Measurements from ENCODE around the gene FN3KRP.

The FN3KRP gene

GRCh38 chr17:82687375-82687861 lies 29.1 kb upstream of the FN3KRP start:
- no peak for DNase-seq (ENCODE audit: low spot score)
- in situ Hi-C loops (cut with MboI; ENCODE audit: low pct_unique_long_range_greater_than_20kb, low sequenced_read_pairs, unreplicated experiment): no loop called here
- no peak for TF ChIP-seq CTCF (IDR thresholded peaks at IDR 0.05; ENCODE audit: extremely low read depth, insufficient read depth, missing control alignments)

- no peak for DNase-seq (ENCODE audit: low spot score)
- in situ Hi-C loops (cut with MboI; ENCODE audit: low pct_unique_long_range_greater_than_20kb, low sequenced_read_pairs, unreplicated experiment): no loop called here
- no peak for TF ChIP-seq CTCF (IDR thresholded peaks at IDR 0.05; ENCODE audit: extremely low read depth, insufficient read depth, missing control alignments)
These were observed 28.6 kb upstream of the FN3KRP start for GRCh38 chr17:82687871-82688270.

GRCh38 chr17:82689077-82689476 lies 27.4 kb upstream of the FN3KRP start:
- in situ Hi-C loops (cut with MboI; ENCODE audit: low pct_unique_long_range_greater_than_20kb, low sequenced_read_pairs, unreplicated experiment): no loop called here
- no peak for DNase-seq (ENCODE audit: low spot score)
- no peak for TF ChIP-seq CTCF (IDR thresholded peaks at IDR 0.05; ENCODE audit: extremely low read depth, insufficient read depth, missing control alignments)

- no peak for TF ChIP-seq CTCF (IDR thresholded peaks at IDR 0.05; ENCODE audit: extremely low read depth, insufficient read depth, missing control alignments)
- no peak for DNase-seq (ENCODE audit: low spot score)
- in situ Hi-C loops (cut with MboI; ENCODE audit: low pct_unique_long_range_greater_than_20kb, low sequenced_read_pairs, unreplicated experiment): no loop called here
These were observed 25.6 kb upstream of the FN3KRP start for GRCh38 chr17:82690786-82691489.

- in situ Hi-C loops (cut with MboI; ENCODE audit: low pct_unique_long_range_greater_than_20kb, low sequenced_read_pairs, unreplicated experiment): no loop called here
- no peak for DNase-seq (ENCODE audit: low spot score)
- TF ChIP-seq CTCF (IDR thresholded peaks at IDR 0.05; ENCODE audit: extremely low read depth, insufficient read depth, missing control alignments): no peak
These were observed 24.8 kb upstream of the FN3KRP start for GRCh38 chr17:82691714-82692113.

- in situ Hi-C loops (cut with MboI; ENCODE audit: low pct_unique_long_range_greater_than_20kb, low sequenced_read_pairs, unreplicated experiment): no loop called here
- no peak for DNase-seq (ENCODE audit: low spot score)
- TF ChIP-seq CTCF (IDR thresholded peaks at IDR 0.05; ENCODE audit: extremely low read depth, insufficient read depth, missing control alignments): no peak
These were observed 24.2 kb upstream of the FN3KRP start for GRCh38 chr17:82692268-82692667.
